Stimulated activated naive CD8-positive, alpha-beta T cell treated with anti-CD3 and anti-CD28 coated beads, Interleukin-15, amount 100 ng/mL, for 72 hours (primary cell): ENCODE measurements around the gene ADM2.

Experiments used
- ATAC-seq: fragments of 150-1000 bp; cut with Tn5 transposase; 2 replicates; pipeline ENCODE4 v1.10.0; 2021; ENCODE audit warnings: mild to moderate bottlenecking, moderate library complexity
- DNase-seq, 2 donors: peaks; one replicate each; pipeline ENCODE4 v3.0.0; 2021 to 2022
- H3K27ac Mint-ChIP-seq, 2 donors: one replicate each; pipeline ENCODE4 v1.8.0; 2022; ENCODE audit warnings: mild to moderate bottlenecking in 2 of 2, mixed read lengths in 2 of 2, moderate library complexity in 2 of 2
- H3K27me3 Mint-ChIP-seq: one replicate; pipeline ENCODE4 v1.8.0; 2022; ENCODE audit warnings: mixed read lengths
- H3K4me1 Mint-ChIP-seq: one replicate; pipeline ENCODE4 v1.8.0; 2022; ENCODE audit warnings: mild to moderate bottlenecking, mixed read lengths
- H3K4me3 Mint-ChIP-seq, 2 donors: one replicate each; pipeline ENCODE4 v1.8.0; 2022; ENCODE audit warnings: mild to moderate bottlenecking in 2 of 2, mixed read lengths in 2 of 2, moderate library complexity in 1 of 2
- H3K9me3 Mint-ChIP-seq, 2 donors: one replicate each; pipeline ENCODE4 v1.8.0; 2022; ENCODE audit warnings: mixed read lengths in 2 of 2

Gene ADM2

GRCh38 chr22:50503475-50504145 lies 22.3 kb downstream of the ADM2 start:
- no peak for DNase-seq
- no peak overlapping the region for H3K27ac Mint-ChIP-seq
- no peak for ATAC-seq
- no peak overlapping the region for H3K4me3 Mint-ChIP-seq
- no peaks in the 10 kb centered on the region for H3K9me3 Mint-ChIP-seq
- H3K27me3 Mint-ChIP-seq = no peaks in the 10 kb centered on the region
- peaks cover 20% of the 10 kb centered on the region for H3K4me1 Mint-ChIP-seq

- H3K27me3 Mint-ChIP-seq = no peaks in the 10 kb centered on the region
- H3K9me3 Mint-ChIP-seq = no peaks in the 10 kb centered on the region
- ATAC-seq (no peak), DNase-seq (no peak)
- peaks cover 30% of the 10 kb centered on the region for H3K4me1 Mint-ChIP-seq
- no peak overlapping the region for H3K27ac Mint-ChIP-seq
- H3K4me3 Mint-ChIP-seq = no peak overlapping the region
Observed at GRCh38 chr22:50504369-50505211, 23.2 kb downstream of the ADM2 start.

- no peak for ATAC-seq
- Mint-ChIP-seq H3K4me1 (peaks cover 33% of the 10 kb centered on the region), H3K9me3 (no peaks in the 10 kb centered on the region), H3K4me3 (peak overlapping the region; percentile 12 to 57), H3K27me3 (no peaks in the 10 kb centered on the region), H3K27ac (no peak overlapping the region)
- no peak for DNase-seq
Observed at GRCh38 chr22:50505276-50505775, 24.0 kb downstream of the ADM2 start.

GRCh38 chr22:50505776-50506610 lies 24.6 kb downstream of the ADM2 start:
- no peak overlapping the region for H3K27ac Mint-ChIP-seq
- H3K4me1 Mint-ChIP-seq = peaks cover 33% of the 10 kb centered on the region
- DNase-seq (no peak), ATAC-seq (no peak)
- H3K4me3 Mint-ChIP-seq = peak overlapping the region; percentile 97 to 99
- H3K27me3 Mint-ChIP-seq = no peaks in the 10 kb centered on the region
- no peaks in the 10 kb centered on the region for H3K9me3 Mint-ChIP-seq

GRCh38 chr22:50506611-50507420 lies 25.5 kb downstream of the ADM2 start:
- ATAC-seq (peak; percentile 1), DNase-seq (no peak)
- Mint-ChIP-seq H3K4me3 (peak overlapping the region; percentile 97 to 99), H3K27ac (peak overlapping the region; percentile 96 to 98), H3K4me1 (peaks cover 37% of the 10 kb centered on the region), H3K27me3 (no peaks in the 10 kb centered on the region), H3K9me3 (no peaks in the 10 kb centered on the region)

- Mint-ChIP-seq H3K4me1 (peaks cover 44% of the 10 kb centered on the region), H3K9me3 (no peaks in the 10 kb centered on the region), H3K27me3 (no peaks in the 10 kb centered on the region), H3K27ac (peak within 1 kb of the TSS; percentile 98), H3K4me3 (peak within 1 kb of the TSS; percentile 99 to 100)
- DNase-seq (peak; percentile 90 to 93), ATAC-seq (peak; percentile 81)
Observed at GRCh38 chr22:50507421-50507990, 26.2 kb downstream of the ADM2 start, which contains the start of gene LMF2. LMF2 (minus strand) TSS chr22:50507702; CDS start chr22:50507675, 27 bp downstream.

GRCh38 chr22:50507991-50508884 lies 26.9 kb downstream of the ADM2 start, which contains the start of gene NCAPH2:
NCAPH2 (plus strand) TSS chr22:50508224; CDS start chr22:50508338, 114 bp downstream.
- ATAC-seq (peak; percentile 72), DNase-seq (peak; percentile 98)
- Mint-ChIP-seq H3K9me3 (no peaks in the 10 kb centered on the region), H3K4me1 (peaks cover 51% of the 10 kb centered on the region), H3K4me3 (peak within 1 kb of the TSS; percentile 99 to 100), H3K27ac (peak within 1 kb of the TSS; percentile 98), H3K27me3 (no peaks in the 10 kb centered on the region)

GRCh38 chr22:50508897-50509296 lies 27.6 kb downstream of the ADM2 start:
- Mint-ChIP-seq H3K9me3 (no peaks in the 10 kb centered on the region), H3K27ac (peak overlapping the region; percentile 95 to 98), H3K4me3 (peak overlapping the region; percentile 97 to 100), H3K4me1 (peaks cover 58% of the 10 kb centered on the region), H3K27me3 (no peaks in the 10 kb centered on the region)
- no peak for DNase-seq
- no peak for ATAC-seq

GRCh38 chr22:50513175-50513574 lies 31.8 kb downstream of the ADM2 start:
- ATAC-seq (no peak), DNase-seq (no peak)
- H3K4me1 Mint-ChIP-seq = peaks cover 59% of the 10 kb centered on the region
- no peak overlapping the region for H3K4me3 Mint-ChIP-seq
- no peaks in the 10 kb centered on the region for H3K9me3 Mint-ChIP-seq
- H3K27me3 Mint-ChIP-seq = no peaks in the 10 kb centered on the region
- H3K27ac Mint-ChIP-seq = peak overlapping the region in 1 of 2 donors; percentile 83

GRCh38 chr22:50516068-50516467 lies 34.7 kb downstream of the ADM2 start:
- H3K27ac Mint-ChIP-seq = peak overlapping the region in 1 of 2 donors; percentile 4
- H3K9me3 Mint-ChIP-seq = no peaks in the 10 kb centered on the region
- DNase-seq (no peak), ATAC-seq (no peak)
- no peak overlapping the region for H3K4me3 Mint-ChIP-seq
- peaks cover 45% of the 10 kb centered on the region for H3K4me1 Mint-ChIP-seq
- no peaks in the 10 kb centered on the region for H3K27me3 Mint-ChIP-seq

GRCh38 chr22:50516891-50517290 lies 35.5 kb downstream of the ADM2 start:
- no peaks in the 10 kb centered on the region for H3K27me3 Mint-ChIP-seq
- ATAC-seq (no peak), DNase-seq (no peak)
- H3K9me3 Mint-ChIP-seq = no peaks in the 10 kb centered on the region
- H3K27ac Mint-ChIP-seq = peak overlapping the region in 1 of 2 donors; percentile 27
- H3K4me3 Mint-ChIP-seq = no peak overlapping the region
- H3K4me1 Mint-ChIP-seq = peaks cover 41% of the 10 kb centered on the region

GRCh38 chr22:50517495-50518260 lies 36.3 kb downstream of the ADM2 start:
- Mint-ChIP-seq H3K27me3 (no peaks in the 10 kb centered on the region), H3K9me3 (no peaks in the 10 kb centered on the region), H3K27ac (peak overlapping the region in 1 of 2 donors; percentile 59), H3K4me1 (peaks cover 37% of the 10 kb centered on the region), H3K4me3 (no peak overlapping the region)
- DNase-seq (no peak), ATAC-seq (no peak)

GRCh38 chr22:50518606-50519005 lies 37.3 kb downstream of the ADM2 start:
- no peaks in the 10 kb centered on the region for H3K27me3 Mint-ChIP-seq
- H3K4me1 Mint-ChIP-seq = peaks cover 37% of the 10 kb centered on the region
- no peak overlapping the region for H3K4me3 Mint-ChIP-seq
- DNase-seq (no peak), ATAC-seq (no peak)
- no peaks in the 10 kb centered on the region for H3K9me3 Mint-ChIP-seq
- peak overlapping the region in 1 of 2 donors; percentile 12 for H3K27ac Mint-ChIP-seq
